Stomach smooth muscle (tissue), 2 donors: Measurements from ENCODE around the gene EEFSEC.

Experiments
- H3K27ac ChIP-seq: one replicate; pipeline ENCODE4 v1.7.0; 2013; ENCODE audit warnings: mild to moderate bottlenecking, low read length, inconsistent platforms
- H3K27me3 ChIP-seq, 2 donors: one replicate each; pipeline ENCODE4 v1.7.0; 2013; ENCODE audit warnings: low read length in 2 of 2; ENCODE audit not compliant: insufficient read depth in 2 of 2, control insufficient read depth in 1 of 2
- H3K36me3 ChIP-seq, 2 donors: one replicate each; pipeline ENCODE4 v1.7.0; 2013; ENCODE audit warnings: low read length in 2 of 2; ENCODE audit not compliant: control insufficient read depth in 2 of 2, insufficient read depth in 2 of 2
- H3K4me1 ChIP-seq: one replicate; pipeline ENCODE4 v1.7.0; 2013; ENCODE audit warnings: low read length; ENCODE audit not compliant: control insufficient read depth, insufficient read depth
- H3K4me3 ChIP-seq, 2 donors: one replicate each; pipeline ENCODE4 v1.7.0; 2013; ENCODE audit warnings: low read length in 2 of 2
- H3K9ac ChIP-seq, 2 donors: one replicate each; pipeline ENCODE4 v1.7.0; 2013; ENCODE audit warnings: low read length in 2 of 2, mild to moderate bottlenecking in 1 of 2
- H3K9me3 ChIP-seq, 2 donors: one replicate each; pipeline ENCODE4 v1.7.0; 2013; ENCODE audit warnings: low read length in 2 of 2; ENCODE audit not compliant: control insufficient read depth in 2 of 2
- donor health status: healthy.
- donor health status: Pancreatic carcinoma.

Gene EEFSEC

GRCh38 chr3:128447561-128448013, 294.3 kb downstream of the EEFSEC start:
- Histone ChIP-seq H3K9ac (no peak overlapping the region), H3K4me3 (no peak overlapping the region), H3K36me3 (no peaks in the 10 kb centered on the region), H3K27ac (no peak overlapping the region), H3K27me3 (peaks cover 3 to 9% of the 10 kb centered on the region in 2 donors), H3K4me1 (no peaks in the 10 kb centered on the region), H3K9me3 (no peaks in the 10 kb centered on the region)

DNA sequence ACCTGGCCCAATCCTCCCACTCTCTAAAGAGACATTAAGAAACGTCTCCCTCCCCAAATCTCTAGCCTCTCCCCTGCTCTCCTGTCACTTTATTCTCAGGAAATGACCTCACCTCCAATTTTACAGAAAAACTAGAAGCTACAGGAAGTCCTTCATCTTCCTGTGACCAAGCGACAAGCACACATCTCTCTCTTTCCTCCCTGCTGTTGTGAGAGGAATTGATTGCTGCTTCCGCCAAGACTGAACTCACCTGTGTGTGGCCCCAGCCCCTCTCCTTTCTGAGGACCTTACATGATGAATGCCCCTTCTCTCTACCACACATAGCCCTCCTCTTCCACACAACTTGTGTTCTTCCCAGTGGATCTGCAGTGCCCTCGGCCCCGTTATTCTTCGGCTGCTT, 295.2 kb downstream of the EEFSEC start:
- Histone ChIP-seq H3K4me3 (no peak overlapping the region), H3K36me3 (no peaks in the 10 kb centered on the region), H3K27ac (no peak overlapping the region), H3K27me3 (peaks cover 7 to 11% of the 10 kb centered on the region in 2 donors), H3K9ac (no peak overlapping the region), H3K4me1 (no peaks in the 10 kb centered on the region), H3K9me3 (no peaks in the 10 kb centered on the region)

- Histone ChIP-seq H3K9ac (no peak overlapping the region), H3K36me3 (no peaks in the 10 kb centered on the region), H3K4me1 (no peaks in the 10 kb centered on the region), H3K9me3 (no peaks in the 10 kb centered on the region), H3K4me3 (no peak overlapping the region), H3K27ac (no peak overlapping the region), H3K27me3 (peaks cover 7 to 9% of the 10 kb centered on the region in 2 donors)
Observed at GRCh38 chr3:128449111-128449638, 295.9 kb downstream of the EEFSEC start.

DNA sequence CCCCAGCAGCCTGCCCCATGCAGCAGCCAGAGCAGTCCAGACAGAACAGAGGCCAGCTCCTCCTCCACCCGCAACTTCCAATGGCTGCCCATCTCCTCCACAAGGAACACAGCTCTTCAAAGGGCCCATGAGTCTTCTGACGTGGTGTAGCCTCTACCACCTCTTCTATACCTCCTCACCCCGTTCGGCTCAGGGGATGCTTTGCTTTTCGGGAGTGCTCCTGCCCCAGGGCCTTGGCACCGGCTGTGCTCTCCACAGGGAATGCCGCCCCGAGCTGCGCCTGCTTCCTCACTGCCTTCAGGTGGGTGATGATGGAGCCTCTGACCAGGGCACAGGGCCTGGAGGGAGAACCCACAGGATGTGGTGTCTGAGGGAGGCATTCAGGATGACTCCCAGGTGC, 298.8 kb downstream of the EEFSEC start:
- Histone ChIP-seq H3K9me3 (no peaks in the 10 kb centered on the region), H3K4me3 (no peak overlapping the region), H3K27ac (no peak overlapping the region), H3K4me1 (no peaks in the 10 kb centered on the region), H3K27me3 (peaks cover 24 to 25% of the 10 kb centered on the region in 2 donors), H3K36me3 (no peaks in the 10 kb centered on the region), H3K9ac (no peak overlapping the region)

DNA sequence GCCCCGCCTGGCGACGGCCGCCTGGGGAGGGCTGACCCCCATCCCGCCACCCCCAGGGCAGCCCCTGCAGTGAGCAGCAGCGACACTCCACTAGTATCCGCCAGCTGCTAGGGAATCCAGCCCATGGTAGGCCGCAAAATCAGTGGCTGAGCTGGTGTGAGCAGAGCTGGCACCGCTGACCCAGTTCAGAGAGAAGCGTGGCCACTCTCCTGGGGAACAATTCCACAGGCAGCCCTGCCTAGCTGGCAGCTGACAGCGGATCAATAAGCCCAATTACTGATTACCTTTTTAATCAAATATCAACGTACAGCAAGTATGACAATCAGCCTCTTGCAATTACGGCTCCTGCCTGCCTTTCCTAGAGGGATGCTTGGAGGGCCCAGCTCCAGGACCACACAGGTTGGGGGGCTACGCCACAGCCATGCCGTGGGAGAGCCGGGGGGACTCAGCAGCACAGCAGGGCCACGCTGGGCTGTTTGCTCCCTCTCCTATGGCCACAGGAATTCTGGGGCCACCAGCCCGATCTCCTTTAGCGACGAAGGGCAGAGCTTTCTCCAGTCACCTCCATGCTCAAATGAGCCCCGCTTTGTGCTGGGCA, 299.5 kb downstream of the EEFSEC start:
- H3K9me3 ChIP-seq: no peaks in the 10 kb centered on the region
- H3K27me3 ChIP-seq: peaks cover 22 to 25% of the 10 kb centered on the region in 2 donors
- no peak overlapping the region for H3K4me3 ChIP-seq
- H3K36me3 ChIP-seq: no peaks in the 10 kb centered on the region
- H3K4me1 ChIP-seq: no peaks in the 10 kb centered on the region
- H3K9ac ChIP-seq: no peak overlapping the region
- no peak overlapping the region for H3K27ac ChIP-seq

DNA sequence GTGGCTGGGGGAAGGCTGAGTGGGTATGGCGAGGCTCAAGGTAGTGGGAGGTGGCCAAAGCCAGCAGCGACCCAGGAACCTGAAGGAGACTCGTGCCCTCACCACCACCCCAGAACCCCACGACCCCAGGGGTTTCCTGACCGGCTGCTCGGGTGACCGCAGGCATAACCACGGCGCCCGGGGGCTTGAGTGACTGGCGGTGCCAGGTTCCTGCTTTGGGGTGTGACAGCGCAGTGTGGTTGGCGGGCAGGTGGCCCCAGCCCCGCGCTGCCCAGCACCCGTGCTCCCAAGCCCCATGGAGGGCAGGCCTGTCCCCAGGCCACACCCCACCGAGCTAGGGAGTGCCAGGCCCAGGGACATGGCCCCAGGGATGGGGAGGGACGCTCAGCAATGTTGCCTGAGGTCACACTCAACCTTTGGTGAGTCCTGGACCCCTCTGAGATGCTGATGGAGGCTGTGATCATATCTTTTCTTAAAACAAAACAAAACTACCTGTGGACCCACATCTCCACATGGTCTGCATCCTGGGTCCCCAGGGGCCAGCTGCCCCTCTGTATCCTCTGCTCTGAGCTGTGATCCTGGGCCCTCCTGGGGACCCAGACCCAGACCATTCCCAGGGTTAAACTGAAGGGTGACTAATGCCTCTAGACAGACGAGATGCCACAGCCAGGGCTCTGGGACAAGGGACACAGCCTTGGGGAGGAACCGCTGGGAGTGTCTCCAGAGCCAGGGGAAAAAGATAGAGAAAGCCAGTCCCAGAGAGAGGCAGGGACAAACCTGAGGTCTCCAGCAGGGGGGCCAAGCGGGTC, 300.4 kb downstream of the EEFSEC start:
- H3K36me3 ChIP-seq: no peaks in the 10 kb centered on the region
- no peak overlapping the region for H3K9ac ChIP-seq
- no peak overlapping the region for H3K27ac ChIP-seq
- H3K9me3 ChIP-seq: no peaks in the 10 kb centered on the region
- no peaks in the 10 kb centered on the region for H3K4me1 ChIP-seq
- no peak overlapping the region for H3K4me3 ChIP-seq
- H3K27me3 ChIP-seq: peaks cover 22 to 25% of the 10 kb centered on the region in 2 donors

- Histone ChIP-seq H3K4me1 (no peaks in the 10 kb centered on the region), H3K4me3 (no peak overlapping the region), H3K9ac (no peak overlapping the region), H3K9me3 (no peaks in the 10 kb centered on the region), H3K27ac (no peak overlapping the region), H3K36me3 (no peaks in the 10 kb centered on the region), H3K27me3 (peaks cover 22 to 25% of the 10 kb centered on the region in 2 donors)
Observed at GRCh38 chr3:128454310-128454618, 301.0 kb downstream of the EEFSEC start.

DNA sequence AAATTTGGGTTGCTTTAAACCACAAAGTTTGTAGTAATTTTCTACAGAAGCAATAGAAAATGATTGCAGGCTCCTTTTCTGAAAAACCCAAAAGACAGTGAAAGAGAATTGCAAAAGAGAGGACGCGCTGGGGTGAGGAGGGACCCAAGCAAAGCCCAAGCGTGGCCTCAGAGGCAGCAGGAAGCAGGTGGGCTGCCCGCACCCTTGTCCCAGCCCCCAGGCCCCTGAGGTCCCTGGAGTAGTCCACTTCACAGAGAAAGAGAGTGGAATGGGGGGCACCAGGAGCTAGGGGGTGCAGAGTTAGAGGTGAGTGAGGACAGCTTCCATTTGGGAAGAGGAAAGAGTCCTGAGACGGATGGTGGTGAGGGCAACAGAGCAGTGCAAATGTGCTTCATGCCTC, 301.8 kb downstream of the EEFSEC start:
- Histone ChIP-seq H3K9me3 (no peaks in the 10 kb centered on the region), H3K4me1 (no peaks in the 10 kb centered on the region), H3K27ac (no peak overlapping the region), H3K9ac (no peak overlapping the region), H3K4me3 (no peak overlapping the region), H3K27me3 (peaks cover 22 to 25% of the 10 kb centered on the region in 2 donors), H3K36me3 (no peaks in the 10 kb centered on the region)

DNA sequence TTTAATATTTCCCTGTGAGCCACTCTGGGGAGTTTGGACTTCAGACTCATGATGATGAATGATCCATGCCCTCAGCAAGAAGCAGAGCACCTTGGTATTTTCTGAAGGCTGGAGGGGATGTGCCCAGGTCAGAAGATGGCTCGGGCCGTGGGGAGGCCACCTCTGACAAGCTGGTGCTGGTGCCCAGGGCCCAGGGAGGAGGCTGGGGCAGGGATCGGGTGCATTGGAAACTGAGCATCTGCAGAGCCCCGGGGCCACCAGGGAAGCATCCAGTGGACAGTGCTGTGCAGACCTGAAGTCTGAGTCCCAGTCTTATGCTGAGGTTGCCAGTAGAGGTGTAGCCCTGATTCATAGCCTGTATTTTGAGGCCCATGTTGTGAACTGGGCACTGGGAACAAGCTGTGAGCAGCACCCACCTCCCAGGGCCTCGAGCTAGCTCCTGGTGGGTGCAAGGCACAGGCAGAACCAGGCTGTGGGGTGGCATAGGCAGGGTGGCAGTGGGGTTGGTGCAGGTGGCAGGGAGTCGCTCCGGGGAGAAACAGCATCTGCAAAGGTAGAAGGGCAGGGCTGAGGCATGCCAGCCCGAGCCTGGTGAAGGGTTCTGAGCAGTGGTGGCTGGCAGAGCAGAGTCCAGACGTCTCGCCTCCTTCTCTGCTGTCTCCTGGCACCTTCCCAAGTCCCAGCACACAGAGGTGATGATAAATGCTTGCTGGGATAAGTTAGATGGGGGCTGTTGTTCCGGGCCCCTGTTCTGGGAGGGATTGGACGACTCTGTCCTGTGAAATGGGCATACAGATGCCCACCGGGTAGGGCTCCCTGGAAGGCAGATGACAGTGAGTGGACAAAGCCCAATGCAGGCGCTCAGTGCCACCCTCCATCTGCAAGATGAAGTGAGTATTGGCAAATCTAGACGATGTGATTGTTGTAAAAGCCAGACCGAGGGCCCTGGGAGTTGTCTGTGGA, 302.8 kb downstream of the EEFSEC start:
- Histone ChIP-seq H3K9me3 (no peaks in the 10 kb centered on the region), H3K9ac (no peak overlapping the region), H3K36me3 (no peaks in the 10 kb centered on the region), H3K27ac (no peak overlapping the region), H3K4me1 (no peaks in the 10 kb centered on the region), H3K27me3 (peaks cover 20 to 25% of the 10 kb centered on the region in 2 donors), H3K4me3 (no peak overlapping the region)
